Activated T-cell treated with anti-CD3 and anti-CD28 coated beads for 48 hours (primary cell): ENCODE measurements around the gene DAP3.
"Not testable (repeated sequence)": the region's sequence is repeated elsewhere in the genome, so short reads cannot be mapped to it uniquely, and the experiment has no call there.

ENCODE experiments used
- DNase-seq: peaks from one replicate; pipeline ENCODE4 v3.0.0-alpha.2; 2020; ENCODE audit warnings: low read depth

Gene DAP3

GRCh38 chr1:155719703-155720102 lies 30.8 kb downstream of the DAP3 start:
- DNase-seq, result no peak

GRCh38 chr1:155725142-155725541 lies 36.3 kb downstream of the DAP3 start:
- no peak for DNase-seq

- no peak for DNase-seq
These were observed 40.4 kb downstream of the DAP3 start for GRCh38 chr1:155729031-155729898.

GRCh38 chr1:155740995-155741394 lies 52.1 kb downstream of the DAP3 start:
- no peak for DNase-seq

- no peak for DNase-seq
These were observed 53.0 kb downstream of the DAP3 start for GRCh38 chr1:155741908-155742307.

- no peak for DNase-seq
These were observed 55.9 kb downstream of the DAP3 start for GRCh38 chr1:155744711-155745283.

GRCh38 chr1:155745284-155746228 lies 56.7 kb downstream of the DAP3 start:
- peak; percentile 96 for DNase-seq

GRCh38 chr1:155747586-155747985 lies 58.7 kb downstream of the DAP3 start:
- DNase-seq, result not testable (repeated sequence)

- DNase-seq, result not testable (repeated sequence)
These were observed 59.2 kb downstream of the DAP3 start for GRCh38 chr1:155748141-155748540.

- not testable (repeated sequence) for DNase-seq
These were observed 70.1 kb downstream of the DAP3 start for GRCh38 chr1:155759017-155759416.

- no peak for DNase-seq
These were observed 71.2 kb downstream of the DAP3 start for GRCh38 chr1:155759966-155760630.

GRCh38 chr1:155760751-155761475 lies 72.0 kb downstream of the DAP3 start:
- DNase-seq, result no peak

GRCh38 chr1:155761736-155762405 lies 73.0 kb downstream of the DAP3 start:
- no peak for DNase-seq

GRCh38 chr1:155763090-155763815 lies 74.4 kb downstream of the DAP3 start:
- DNase-seq, result not testable (repeated sequence)

GRCh38 chr1:155763989-155764388 lies 75.1 kb downstream of the DAP3 start:
- not testable (repeated sequence) for DNase-seq

GRCh38 chr1:155767399-155767989 lies 78.6 kb downstream of the DAP3 start:
- DNase-seq, result not testable (repeated sequence)

GRCh38 chr1:155769257-155769656 lies 80.4 kb downstream of the DAP3 start:
- no peak for DNase-seq

- no peak for DNase-seq
These were observed 84.3 kb downstream of the DAP3 start for GRCh38 chr1:155773221-155773620.

GRCh38 chr1:155776414-155776813 lies 87.5 kb downstream of the DAP3 start:
- DNase-seq, result no peak
